Ascending aorta (tissue), 2 donors: Measurements from ENCODE around the gene CDH1. TPM values are rescaled to one million over a fixed set of nuclear protein-coding genes. Genes with fewer than 3 reads are reported as not detected.
A peak's percentile ranks its signal among the peaks of the same experiment; 100 is the strongest.

ENCODE experiments used
- DNase-seq, 2 donors: peaks; one replicate each; pipeline ENCODE4 v3.0.0-alpha.2; 2019; ENCODE audit warnings: low spot score in 2 of 2
- H3K27ac ChIP-seq, 2 donors: fragments of 200-600 bp; sonication (generic); one replicate each; pipeline ENCODE4 v1.5.1; 2016 to 2017; ENCODE audit warnings: mild to moderate bottlenecking in 1 of 2
- H3K27me3 ChIP-seq: fragments of 200-600 bp; sonication (generic); one replicate; pipeline ENCODE4 v1.5.1; 2017
- H3K36me3 ChIP-seq, 2 donors: fragments of 200-600 bp; sonication (generic); one replicate each; pipeline ENCODE4 v1.5.1; 2016
- H3K4me1 ChIP-seq, 2 donors: fragments of 200-600 bp; sonication (generic); one replicate each; pipeline ENCODE4 v1.5.1; 2016 to 2017; ENCODE audit warnings: mild to moderate bottlenecking in 1 of 2
- H3K4me3 ChIP-seq, 2 donors: fragments of 200-600 bp; sonication (generic); one replicate each; pipeline ENCODE4 v1.5.1; 2016 to 2017; ENCODE audit warnings: mild to moderate bottlenecking in 1 of 2
- H3K9me3 ChIP-seq, 2 donors: fragments of 200-600 bp; sonication (generic); one replicate each; pipeline ENCODE4 v1.5.1; 2016
- intact Hi-C: fragments of 100-400 bp; cut with DNase I; formaldehyde crosslinking; loops from one replicate; pipeline ENCODE4 v1.15.1; 2023
- total RNA-seq: library from RNA; depleted of rRNA; stranded (reverse); fragments of >200 nt; gene quantifications from one replicate; pipeline ENCODE4 v1.1.0, GENCODE V29; 2016
- TF ChIP-seq, protein P1 (sequence below), 3 experiments: fragments of 200-600 bp in 2 of 3; fragments of 450-650 bp in 1 of 3; sonication (generic) in 2 of 3; IDR thresholded peaks; one replicate each; pipeline ENCODE4 v1.5.1; 2016 to 2019; ENCODE audit warnings: antibody characterized with exemption in 3 of 3, mild to moderate bottlenecking in 1 of 3, moderate library complexity in 1 of 3

CDH1 gene
- total RNA-seq = not detected

DNA sequence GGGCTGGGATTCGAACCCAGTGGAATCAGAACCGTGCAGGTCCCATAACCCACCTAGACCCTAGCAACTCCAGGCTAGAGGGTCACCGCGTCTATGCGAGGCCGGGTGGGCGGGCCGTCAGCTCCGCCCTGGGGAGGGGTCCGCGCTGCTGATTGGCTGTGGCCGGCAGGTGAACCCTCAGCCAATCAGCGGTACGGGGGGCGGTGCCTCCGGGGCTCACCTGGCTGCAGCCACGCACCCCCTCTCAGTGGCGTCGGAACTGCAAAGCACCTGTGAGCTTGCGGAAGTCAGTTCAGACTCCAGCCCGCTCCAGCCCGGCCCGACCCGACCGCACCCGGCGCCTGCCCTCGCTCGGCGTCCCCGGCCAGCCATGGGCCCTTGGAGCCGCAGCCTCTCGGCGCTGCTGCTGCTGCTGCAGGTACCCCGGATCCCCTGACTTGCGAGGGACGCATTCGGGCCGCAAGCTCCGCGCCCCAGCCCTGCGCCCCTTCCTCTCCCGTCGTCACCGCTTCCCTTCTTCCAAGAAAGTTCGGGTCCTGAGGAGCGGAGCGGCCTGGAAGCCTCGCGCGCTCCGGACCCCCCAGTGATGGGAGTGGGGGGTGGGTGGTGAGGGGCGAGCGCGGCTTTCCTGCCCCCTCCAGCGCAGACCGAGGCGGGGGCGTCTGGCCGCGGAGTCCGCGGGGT, at the start of gene CDH1:
TSS of gene CDH1 (plus strand) at position 247 of the 684 bp plus-strand sequence. CDS start at position 371, 124 bp downstream.
- intact Hi-C loops = no loop called here
- TF ChIP-seq, protein P1, sequence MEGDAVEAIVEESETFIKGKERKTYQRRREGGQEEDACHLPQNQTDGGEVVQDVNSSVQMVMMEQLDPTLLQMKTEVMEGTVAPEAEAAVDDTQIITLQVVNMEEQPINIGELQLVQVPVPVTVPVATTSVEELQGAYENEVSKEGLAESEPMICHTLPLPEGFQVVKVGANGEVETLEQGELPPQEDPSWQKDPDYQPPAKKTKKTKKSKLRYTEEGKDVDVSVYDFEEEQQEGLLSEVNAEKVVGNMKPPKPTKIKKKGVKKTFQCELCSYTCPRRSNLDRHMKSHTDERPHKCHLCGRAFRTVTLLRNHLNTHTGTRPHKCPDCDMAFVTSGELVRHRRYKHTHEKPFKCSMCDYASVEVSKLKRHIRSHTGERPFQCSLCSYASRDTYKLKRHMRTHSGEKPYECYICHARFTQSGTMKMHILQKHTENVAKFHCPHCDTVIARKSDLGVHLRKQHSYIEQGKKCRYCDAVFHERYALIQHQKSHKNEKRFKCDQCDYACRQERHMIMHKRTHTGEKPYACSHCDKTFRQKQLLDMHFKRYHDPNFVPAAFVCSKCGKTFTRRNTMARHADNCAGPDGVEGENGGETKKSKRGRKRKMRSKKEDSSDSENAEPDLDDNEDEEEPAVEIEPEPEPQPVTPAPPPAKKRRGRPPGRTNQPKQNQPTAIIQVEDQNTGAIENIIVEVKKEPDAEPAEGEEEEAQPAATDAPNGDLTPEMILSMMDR (IDR thresholded peaks at IDR 0.05) = no peak
- Histone ChIP-seq H3K27me3 (peaks cover 17% of the 10 kb centered on the region), H3K9me3 (no peaks in the 10 kb centered on the region), H3K4me3 (peak within 1 kb of the TSS; percentile 5 to 16), H3K36me3 (no peaks in the 10 kb centered on the region), H3K4me1 (peaks cover 0 to 6% of the 10 kb centered on the region in 2 donors), H3K27ac (no peak within 1 kb of the TSS)
- DNase-seq = no peak

GRCh38 chr16:68689921-68690320, 47.2 kb upstream of the CDH1 start:
- Histone ChIP-seq H3K4me3 (no peak overlapping the region), H3K4me1 (no peaks in the 10 kb centered on the region), H3K9me3 (no peaks in the 10 kb centered on the region), H3K27me3 (no peaks in the 10 kb centered on the region), H3K36me3 (no peaks in the 10 kb centered on the region), H3K27ac (no peak overlapping the region)
- DNase-seq = no peak
- TF ChIP-seq, protein P1 (IDR thresholded peaks at IDR 0.05) = no peak
- intact Hi-C loops = no loop called here

- no peak overlapping the region for H3K27ac ChIP-seq
- no peaks in the 10 kb centered on the region for H3K36me3 ChIP-seq
- DNase-seq = no peak
- H3K4me3 ChIP-seq = no peak overlapping the region
- H3K27me3 ChIP-seq = no peaks in the 10 kb centered on the region
- TF ChIP-seq, protein P1 (IDR thresholded peaks at IDR 0.05) = no peak
- intact Hi-C loops = no loop called here
- no peaks in the 10 kb centered on the region for H3K9me3 ChIP-seq
- H3K4me1 ChIP-seq = no peaks in the 10 kb centered on the region
Observed at GRCh38 chr16:68695575-68695974, 41.5 kb upstream of the CDH1 start.

GRCh38 chr16:68696514-68696913, 40.6 kb upstream of the CDH1 start:
- Histone ChIP-seq H3K36me3 (no peaks in the 10 kb centered on the region), H3K4me1 (no peaks in the 10 kb centered on the region), H3K27ac (no peak overlapping the region), H3K9me3 (no peaks in the 10 kb centered on the region), H3K4me3 (no peak overlapping the region), H3K27me3 (no peaks in the 10 kb centered on the region)
- TF ChIP-seq, protein P1 (IDR thresholded peaks at IDR 0.05) = no peak
- no peak for DNase-seq
- intact Hi-C loops = no loop called here

DNA sequence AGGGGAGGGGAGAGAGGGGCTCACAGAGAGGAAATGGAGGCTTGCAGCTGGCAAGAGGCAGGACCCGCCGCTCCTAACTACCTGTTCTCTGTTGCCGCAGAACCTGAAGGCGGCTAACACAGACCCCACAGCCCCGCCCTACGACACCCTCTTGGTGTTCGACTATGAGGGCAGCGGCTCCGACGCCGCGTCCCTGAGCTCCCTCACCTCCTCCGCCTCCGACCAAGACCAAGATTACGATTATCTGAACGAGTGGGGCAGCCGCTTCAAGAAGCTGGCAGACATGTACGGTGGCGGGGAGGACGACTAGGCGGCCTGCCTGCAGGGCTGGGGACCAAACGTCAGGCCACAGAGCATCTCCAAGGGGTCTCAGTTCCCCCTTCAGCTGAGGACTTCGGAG, 39.0 kb upstream of the CDH1 start:
- Histone ChIP-seq H3K4me1 (no peaks in the 10 kb centered on the region), H3K27ac (no peak overlapping the region), H3K9me3 (no peaks in the 10 kb centered on the region), H3K36me3 (no peaks in the 10 kb centered on the region), H3K4me3 (no peak overlapping the region), H3K27me3 (no peaks in the 10 kb centered on the region)
- TF ChIP-seq, protein P1 (IDR thresholded peaks at IDR 0.05) = no peak
- no peak for DNase-seq
- intact Hi-C loops = no loop called here
